ENCODE measurements around the gene THAP11. TPM values are rescaled to one million over a fixed set of nuclear protein-coding genes. Genes with fewer than 3 reads are reported as not detected.

THAP11 gene
- total and polyA plus RNA-seq, 2 of the 13 experiments (the other 11 are each of a cell fraction or from before 2014, with no cell fraction given) = 44.2 to 53.4 TPM

DNA sequence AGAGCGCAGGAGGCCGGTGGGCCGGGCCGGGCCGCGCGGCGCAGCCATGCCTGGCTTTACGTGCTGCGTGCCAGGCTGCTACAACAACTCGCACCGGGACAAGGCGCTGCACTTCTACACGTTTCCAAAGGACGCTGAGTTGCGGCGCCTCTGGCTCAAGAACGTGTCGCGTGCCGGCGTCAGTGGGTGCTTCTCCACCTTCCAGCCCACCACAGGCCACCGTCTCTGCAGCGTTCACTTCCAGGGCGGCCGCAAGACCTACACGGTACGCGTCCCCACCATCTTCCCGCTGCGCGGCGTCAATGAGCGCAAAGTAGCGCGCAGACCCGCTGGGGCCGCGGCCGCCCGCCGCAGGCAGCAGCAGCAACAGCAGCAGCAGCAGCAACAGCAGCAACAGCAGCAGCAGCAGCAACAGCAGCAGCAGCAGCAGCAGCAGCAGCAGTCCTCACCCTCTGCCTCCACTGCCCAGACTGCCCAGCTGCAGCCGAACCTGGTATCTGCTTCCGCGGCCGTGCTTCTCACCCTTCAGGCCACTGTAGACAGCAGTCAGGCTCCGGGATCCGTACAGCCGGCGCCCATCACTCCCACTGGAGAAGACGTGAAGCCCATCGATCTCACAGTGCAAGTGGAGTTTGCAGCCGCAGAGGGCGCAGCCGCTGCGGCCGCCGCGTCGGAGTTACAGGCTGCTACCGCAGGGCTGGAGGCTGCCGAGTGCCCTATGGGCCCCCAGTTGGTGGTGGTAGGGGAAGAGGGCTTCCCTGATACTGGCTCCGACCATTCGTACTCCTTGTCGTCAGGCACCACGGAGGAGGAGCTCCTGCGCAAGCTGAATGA lies 606 bp downstream of the THAP11 start (continued):
- TF ChIP-seq, protein P1, sequence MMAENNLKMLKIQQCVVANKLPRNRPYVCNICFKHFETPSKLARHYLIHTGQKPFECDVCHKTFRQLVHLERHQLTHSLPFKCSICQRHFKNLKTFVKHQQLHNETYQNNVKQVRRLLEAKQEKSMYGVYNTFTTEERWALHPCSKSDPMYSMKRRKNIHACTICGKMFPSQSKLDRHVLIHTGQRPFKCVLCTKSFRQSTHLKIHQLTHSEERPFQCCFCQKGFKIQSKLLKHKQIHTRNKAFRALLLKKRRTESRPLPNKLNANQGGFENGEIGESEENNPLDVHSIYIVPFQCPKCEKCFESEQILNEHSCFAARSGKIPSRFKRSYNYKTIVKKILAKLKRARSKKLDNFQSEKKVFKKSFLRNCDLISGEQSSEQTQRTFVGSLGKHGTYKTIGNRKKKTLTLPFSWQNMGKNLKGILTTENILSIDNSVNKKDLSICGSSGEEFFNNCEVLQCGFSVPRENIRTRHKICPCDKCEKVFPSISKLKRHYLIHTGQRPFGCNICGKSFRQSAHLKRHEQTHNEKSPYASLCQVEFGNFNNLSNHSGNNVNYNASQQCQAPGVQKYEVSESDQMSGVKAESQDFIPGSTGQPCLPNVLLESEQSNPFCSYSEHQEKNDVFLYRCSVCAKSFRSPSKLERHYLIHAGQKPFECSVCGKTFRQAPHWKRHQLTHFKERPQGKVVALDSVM (CRISPR knock-in tag; IDR thresholded peaks at IDR 0.05) = peak; percentile 13; the same call in 1 of the 2 replicates
- TF ChIP-seq SCMH1 (CRISPR knock-in tag; IDR thresholded peaks at IDR 0.05; ENCODE audit: borderline replicate concordance) = no peak
- TF ChIP-seq, protein P2, sequence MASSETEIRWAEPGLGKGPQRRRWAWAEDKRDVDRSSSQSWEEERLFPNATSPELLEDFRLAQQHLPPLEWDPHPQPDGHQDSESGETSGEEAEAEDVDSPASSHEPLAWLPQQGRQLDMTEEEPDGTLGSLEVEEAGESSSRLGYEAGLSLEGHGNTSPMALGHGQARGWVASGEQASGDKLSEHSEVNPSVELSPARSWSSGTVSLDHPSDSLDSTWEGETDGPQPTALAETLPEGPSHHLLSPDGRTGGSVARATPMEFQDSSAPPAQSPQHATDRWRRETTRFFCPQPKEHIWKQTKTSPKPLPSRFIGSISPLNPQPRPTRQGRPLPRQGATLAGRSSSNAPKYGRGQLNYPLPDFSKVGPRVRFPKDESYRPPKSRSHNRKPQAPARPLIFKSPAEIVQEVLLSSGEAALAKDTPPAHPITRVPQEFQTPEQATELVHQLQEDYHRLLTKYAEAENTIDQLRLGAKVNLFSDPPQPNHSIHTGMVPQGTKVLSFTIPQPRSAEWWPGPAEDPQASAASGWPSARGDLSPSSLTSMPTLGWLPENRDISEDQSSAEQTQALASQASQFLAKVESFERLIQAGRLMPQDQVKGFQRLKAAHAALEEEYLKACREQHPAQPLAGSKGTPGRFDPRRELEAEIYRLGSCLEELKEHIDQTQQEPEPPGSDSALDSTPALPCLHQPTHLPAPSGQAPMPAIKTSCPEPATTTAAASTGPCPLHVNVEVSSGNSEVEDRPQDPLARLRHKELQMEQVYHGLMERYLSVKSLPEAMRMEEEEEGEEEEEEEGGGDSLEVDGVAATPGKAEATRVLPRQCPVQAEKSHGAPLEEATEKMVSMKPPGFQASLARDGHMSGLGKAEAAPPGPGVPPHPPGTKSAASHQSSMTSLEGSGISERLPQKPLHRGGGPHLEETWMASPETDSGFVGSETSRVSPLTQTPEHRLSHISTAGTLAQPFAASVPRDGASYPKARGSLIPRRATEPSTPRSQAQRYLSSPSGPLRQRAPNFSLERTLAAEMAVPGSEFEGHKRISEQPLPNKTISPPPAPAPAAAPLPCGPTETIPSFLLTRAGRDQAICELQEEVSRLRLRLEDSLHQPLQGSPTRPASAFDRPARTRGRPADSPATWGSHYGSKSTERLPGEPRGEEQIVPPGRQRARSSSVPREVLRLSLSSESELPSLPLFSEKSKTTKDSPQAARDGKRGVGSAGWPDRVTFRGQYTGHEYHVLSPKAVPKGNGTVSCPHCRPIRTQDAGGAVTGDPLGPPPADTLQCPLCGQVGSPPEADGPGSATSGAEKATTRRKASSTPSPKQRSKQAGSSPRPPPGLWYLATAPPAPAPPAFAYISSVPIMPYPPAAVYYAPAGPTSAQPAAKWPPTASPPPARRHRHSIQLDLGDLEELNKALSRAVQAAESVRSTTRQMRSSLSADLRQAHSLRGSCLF (CRISPR knock-in tag; IDR thresholded peaks at IDR 0.05; ENCODE audit: borderline replicate concordance) = no peak
- TF ChIP-seq PRMT3 (CRISPR knock-in tag; IDR thresholded peaks at IDR 0.05; ENCODE audit: borderline replicate concordance, low read depth) = no peak
- TF ChIP-seq ADNP (CRISPR knock-in tag; IDR thresholded peaks at IDR 0.05) = no peak
- TF ChIP-seq AGO2 (optimal IDR thresholded peaks at IDR 0.05; ENCODE audit: low read depth, low read length) = peak; percentile 79
- TF ChIP-seq GABPB1 (CRISPR knock-in tag; IDR thresholded peaks at IDR 0.05) = peak; percentile 61
- TF ChIP-seq HOXA9 (CRISPR knock-in tag; IDR thresholded peaks at IDR 0.05; ENCODE audit: borderline replicate concordance) = peak; percentile 75
- TF ChIP-seq NFE2L1 (CRISPR knock-in tag; IDR thresholded peaks at IDR 0.05; ENCODE audit: borderline replicate concordance) = 0 out of 2 replicates have a peak, but pooled peaks have one; percentile 82
- TF ChIP-seq, protein P3, sequence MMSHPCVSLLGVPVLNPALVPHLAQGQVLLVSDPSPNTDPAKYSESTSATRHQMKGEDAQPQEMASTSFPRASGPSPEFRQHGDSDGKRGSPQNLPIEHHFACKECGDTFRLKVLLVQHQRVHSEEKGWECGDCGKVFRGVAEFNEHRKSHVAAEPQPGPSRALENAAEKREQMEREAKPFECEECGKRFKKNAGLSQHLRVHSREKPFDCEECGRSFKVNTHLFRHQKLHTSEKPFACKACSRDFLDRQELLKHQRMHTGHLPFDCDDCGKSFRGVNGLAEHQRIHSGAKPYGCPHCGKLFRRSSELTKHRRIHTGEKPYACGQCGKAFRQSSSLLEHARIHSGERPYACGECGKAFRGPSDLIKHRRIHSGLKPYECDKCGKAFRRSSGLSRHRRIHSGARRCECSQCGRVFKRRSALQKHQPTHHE (CRISPR knock-in tag; IDR thresholded peaks at IDR 0.05; ENCODE audit: borderline replicate concordance) = no peak
- TF ChIP-seq, protein P4, sequence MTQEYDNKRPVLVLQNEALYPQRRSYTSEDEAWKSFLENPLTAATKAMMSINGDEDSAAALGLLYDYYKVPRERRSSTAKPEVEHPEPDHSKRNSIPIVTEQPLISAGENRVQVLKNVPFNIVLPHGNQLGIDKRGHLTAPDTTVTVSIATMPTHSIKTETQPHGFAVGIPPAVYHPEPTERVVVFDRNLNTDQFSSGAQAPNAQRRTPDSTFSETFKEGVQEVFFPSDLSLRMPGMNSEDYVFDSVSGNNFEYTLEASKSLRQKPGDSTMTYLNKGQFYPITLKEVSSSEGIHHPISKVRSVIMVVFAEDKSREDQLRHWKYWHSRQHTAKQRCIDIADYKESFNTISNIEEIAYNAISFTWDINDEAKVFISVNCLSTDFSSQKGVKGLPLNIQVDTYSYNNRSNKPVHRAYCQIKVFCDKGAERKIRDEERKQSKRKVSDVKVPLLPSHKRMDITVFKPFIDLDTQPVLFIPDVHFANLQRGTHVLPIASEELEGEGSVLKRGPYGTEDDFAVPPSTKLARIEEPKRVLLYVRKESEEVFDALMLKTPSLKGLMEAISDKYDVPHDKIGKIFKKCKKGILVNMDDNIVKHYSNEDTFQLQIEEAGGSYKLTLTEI (CRISPR knock-in tag; conservative IDR thresholded peaks at IDR 0.05) = no peak
- peak; percentile 21; the same call in 1 of the 2 replicates for TF ChIP-seq TSC22D2 (CRISPR knock-in tag; IDR thresholded peaks at IDR 0.05; ENCODE audit: borderline replicate concordance)

Data from HepG2 (cell line).